ENCODE data around the gene NPVF. TPM values are rescaled to one million over a fixed set of nuclear protein-coding genes. Genes with fewer than 3 reads are reported as not detected.

Gene NPVF
- polyA plus RNA-seq, 3 donors, result not detected

DNA sequence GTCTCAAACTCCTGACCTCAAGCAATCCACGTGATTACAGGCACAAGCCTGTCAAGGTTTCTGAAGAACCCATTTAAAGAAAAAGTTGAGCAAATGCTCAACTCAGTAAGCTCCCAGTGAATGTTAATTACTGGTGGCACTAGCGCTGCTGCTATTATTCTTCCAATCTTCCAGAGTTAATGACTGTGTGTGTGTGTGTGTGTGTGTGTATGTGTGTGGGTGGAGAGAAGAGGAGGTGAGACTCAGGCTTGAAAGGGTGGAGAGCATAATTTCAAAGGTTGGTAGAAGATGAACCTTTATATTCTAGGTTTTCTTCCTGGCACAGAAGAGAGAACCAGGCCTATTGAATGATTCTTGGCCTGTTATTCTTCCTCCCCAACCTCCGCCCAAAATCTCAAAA lies 11.6 kb upstream of the NPVF start:
- intact Hi-C loops (cut with micrococcal nuclease), result no loop called here
- Histone ChIP-seq H3K79me2 (ENCODE audit: insufficient read depth, low read length) (no peaks in the 10 kb centered on the region), H3K4me3 (replicated peaks in 1 of 3; ENCODE audit: low read depth in 2 of 3, low read length in 3 of 3) (no peak overlapping the region), H3K4me2 (replicated peaks; ENCODE audit: extremely low read depth, low read length, poor library complexity, severe bottlenecking) (no peak overlapping the region), H3K9ac (ENCODE audit: insufficient read depth, low read length, poor library complexity, severe bottlenecking) (no peak overlapping the region), H3K27ac (ENCODE audit: low read depth in 1 of 2, low read length in 2 of 2) (no peak overlapping the region), H3K4me1 (ENCODE audit: control insufficient read depth in 1 of 2, insufficient read depth in 2 of 2, low read length in 2 of 2) (no peaks in the 10 kb centered on the region), H3K27me3 (ENCODE audit: control insufficient read depth in 2 of 2, insufficient read depth in 2 of 2, low read length in 2 of 2) (peaks cover 0 to 3% of the 10 kb centered on the region in 2 donors), H4K20me1 (ENCODE audit: insufficient read depth, low read length) (no peaks in the 10 kb centered on the region), H3K9me3 (replicated peaks in 1 of 2; ENCODE audit: control insufficient read depth in 1 of 2, insufficient read depth in 1 of 2, low read length in 2 of 2) (no peaks in the 10 kb centered on the region), H2AFZ (ENCODE audit: insufficient read depth, low read depth, low read length, poor library complexity, severe bottlenecking) (no peak overlapping the region), H3K36me3 (replicated peaks in 1 of 2; ENCODE audit: control insufficient read depth in 1 of 2, insufficient read depth in 2 of 2, low read length in 2 of 2) (no peaks in the 10 kb centered on the region)
- DNase-seq, result no peak
- Mint-ChIP-seq H3K27me3 (ENCODE audit: low read depth in 3 of 3) (peaks cover under 1 to 8% (median 5%) of the 10 kb centered on the region in 3 donors), H3K27ac (no peak overlapping the region), H3K4me1 (no peaks in the 10 kb centered on the region), H3K4me3 (no peak overlapping the region), H3K36me3 (no peaks in the 10 kb centered on the region), H3K9me3 (no peaks in the 10 kb centered on the region)
- WGBS (ENCODE audit: insufficient coverage), result 63% methylated on average over 1 of the region's 3 CpGs
- TF ChIP-seq, protein P1, sequence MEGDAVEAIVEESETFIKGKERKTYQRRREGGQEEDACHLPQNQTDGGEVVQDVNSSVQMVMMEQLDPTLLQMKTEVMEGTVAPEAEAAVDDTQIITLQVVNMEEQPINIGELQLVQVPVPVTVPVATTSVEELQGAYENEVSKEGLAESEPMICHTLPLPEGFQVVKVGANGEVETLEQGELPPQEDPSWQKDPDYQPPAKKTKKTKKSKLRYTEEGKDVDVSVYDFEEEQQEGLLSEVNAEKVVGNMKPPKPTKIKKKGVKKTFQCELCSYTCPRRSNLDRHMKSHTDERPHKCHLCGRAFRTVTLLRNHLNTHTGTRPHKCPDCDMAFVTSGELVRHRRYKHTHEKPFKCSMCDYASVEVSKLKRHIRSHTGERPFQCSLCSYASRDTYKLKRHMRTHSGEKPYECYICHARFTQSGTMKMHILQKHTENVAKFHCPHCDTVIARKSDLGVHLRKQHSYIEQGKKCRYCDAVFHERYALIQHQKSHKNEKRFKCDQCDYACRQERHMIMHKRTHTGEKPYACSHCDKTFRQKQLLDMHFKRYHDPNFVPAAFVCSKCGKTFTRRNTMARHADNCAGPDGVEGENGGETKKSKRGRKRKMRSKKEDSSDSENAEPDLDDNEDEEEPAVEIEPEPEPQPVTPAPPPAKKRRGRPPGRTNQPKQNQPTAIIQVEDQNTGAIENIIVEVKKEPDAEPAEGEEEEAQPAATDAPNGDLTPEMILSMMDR (IDR thresholded peaks at IDR 0.05), result no peak

DNA sequence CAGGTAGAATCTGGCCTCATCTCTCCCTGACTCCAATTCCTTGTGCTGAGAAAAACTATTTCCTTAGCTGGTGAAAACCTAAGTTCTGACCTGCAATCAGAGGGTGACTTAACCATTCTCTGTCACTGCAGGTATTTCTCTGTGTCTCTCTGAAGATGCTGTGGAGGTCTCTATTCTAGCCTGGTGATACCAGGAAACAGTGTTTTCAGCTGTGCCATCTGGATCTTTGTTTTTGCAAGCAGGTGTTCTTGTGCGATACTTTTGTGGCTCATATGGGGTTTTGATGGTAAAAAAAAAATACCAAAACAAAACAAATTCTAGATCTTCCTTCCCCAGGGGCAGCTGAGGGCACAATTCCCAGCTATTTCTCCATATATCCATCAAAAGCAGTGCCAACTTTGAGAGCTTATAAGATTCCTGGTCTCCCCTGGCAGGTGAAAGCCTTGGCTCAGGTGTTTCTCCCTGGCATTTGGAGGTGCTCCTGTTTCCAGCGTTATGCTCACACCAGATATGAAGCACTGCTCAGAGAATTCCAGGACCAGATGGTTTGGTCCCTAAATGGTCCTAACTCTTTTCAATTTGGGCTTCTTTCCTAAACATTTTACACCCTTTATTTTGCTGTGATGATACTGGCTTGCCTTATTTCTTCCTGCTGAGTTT lies 9.9 kb upstream of the NPVF start:
- no peak overlapping the region for H3K9ac ChIP-seq (ENCODE audit: insufficient read depth, low read length, poor library complexity, severe bottlenecking)
- no peaks in the 10 kb centered on the region for H3K36me3 ChIP-seq (replicated peaks in 1 of 2; ENCODE audit: control insufficient read depth in 1 of 2, insufficient read depth in 2 of 2, low read length in 2 of 2)
- no peak overlapping the region for H3K4me3 ChIP-seq (replicated peaks in 1 of 3; ENCODE audit: low read depth in 2 of 3, low read length in 3 of 3)
- H2AFZ ChIP-seq (ENCODE audit: insufficient read depth, low read depth, low read length, poor library complexity, severe bottlenecking), result no peak overlapping the region
- H3K27me3 Mint-ChIP-seq (ENCODE audit: low read depth in 3 of 3), result peaks cover 0 to 8% (median 3%) of the 10 kb centered on the region in 3 donors
- peaks cover 0 to 3% of the 10 kb centered on the region in 2 donors for H3K27me3 ChIP-seq (ENCODE audit: control insufficient read depth in 2 of 2, insufficient read depth in 2 of 2, low read length in 2 of 2)
- H3K79me2 ChIP-seq (ENCODE audit: insufficient read depth, low read length), result no peaks in the 10 kb centered on the region
- no peak for DNase-seq
- TF ChIP-seq, protein P1 (IDR thresholded peaks at IDR 0.05), result no peak
- no peaks in the 10 kb centered on the region for H3K4me1 Mint-ChIP-seq
- H3K4me2 ChIP-seq (replicated peaks; ENCODE audit: extremely low read depth, low read length, poor library complexity, severe bottlenecking), result no peak overlapping the region
- intact Hi-C loops (cut with micrococcal nuclease), result no loop called here
- H3K9me3 Mint-ChIP-seq, result no peaks in the 10 kb centered on the region
- no CpG with 5 or more reads among the region's 2 CpGs for WGBS (ENCODE audit: insufficient coverage)
- no peaks in the 10 kb centered on the region for H3K9me3 ChIP-seq (replicated peaks in 1 of 2; ENCODE audit: control insufficient read depth in 1 of 2, insufficient read depth in 1 of 2, low read length in 2 of 2)
- no peaks in the 10 kb centered on the region for H3K36me3 Mint-ChIP-seq
- H3K27ac Mint-ChIP-seq, result no peak overlapping the region
- H4K20me1 ChIP-seq (ENCODE audit: insufficient read depth, low read length), result no peaks in the 10 kb centered on the region
- no peaks in the 10 kb centered on the region for H3K4me1 ChIP-seq (ENCODE audit: control insufficient read depth in 1 of 2, insufficient read depth in 2 of 2, low read length in 2 of 2)
- H3K27ac ChIP-seq (ENCODE audit: low read depth in 1 of 2, low read length in 2 of 2), result no peak overlapping the region
- H3K4me3 Mint-ChIP-seq, result no peak overlapping the region

All from CD14-positive monocyte (primary cell).